Measurements from ENCODE around the gene CAMTA1.

Gene CAMTA1

DNA sequence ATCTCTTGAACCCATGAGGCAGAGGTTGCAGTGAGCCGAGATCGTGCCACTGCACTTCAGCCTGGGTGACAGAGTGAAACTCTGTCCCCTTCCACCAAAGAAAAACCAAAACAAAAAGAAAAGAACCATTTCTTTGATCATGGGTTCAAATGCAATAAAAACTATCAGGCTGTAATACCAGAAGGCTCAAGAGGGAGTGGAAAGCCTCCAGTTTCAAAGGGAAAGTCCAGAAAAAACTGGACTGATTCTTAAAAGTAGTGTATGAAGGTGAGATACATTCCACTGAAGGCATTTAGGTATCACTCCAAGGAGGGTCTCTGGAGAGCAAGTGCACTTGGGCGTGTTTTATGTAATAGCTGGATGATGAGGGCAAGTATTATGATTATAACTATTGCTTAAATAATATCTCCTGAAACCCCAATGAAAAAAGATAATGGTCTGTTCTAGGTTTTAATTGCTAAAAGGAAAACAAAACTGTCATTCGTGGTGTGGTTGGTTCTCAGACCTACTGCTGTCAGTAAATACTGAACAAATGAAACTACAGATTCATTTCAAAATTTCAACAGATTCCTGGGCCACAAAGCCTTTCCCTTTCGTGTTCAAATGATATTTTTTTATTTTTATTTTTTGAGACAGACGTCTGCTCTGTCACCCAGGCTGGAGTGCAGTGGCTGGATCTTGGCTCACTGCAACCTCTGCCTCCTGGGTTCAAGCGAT is 6.0 kb upstream of the CAMTA1 start:
- no peak for DNase-seq (ENCODE audit: low read depth)
- no peak overlapping the region for H3K4me3 ChIP-seq (ENCODE audit: low read depth, low read length)
- TF ChIP-seq, protein P1, sequence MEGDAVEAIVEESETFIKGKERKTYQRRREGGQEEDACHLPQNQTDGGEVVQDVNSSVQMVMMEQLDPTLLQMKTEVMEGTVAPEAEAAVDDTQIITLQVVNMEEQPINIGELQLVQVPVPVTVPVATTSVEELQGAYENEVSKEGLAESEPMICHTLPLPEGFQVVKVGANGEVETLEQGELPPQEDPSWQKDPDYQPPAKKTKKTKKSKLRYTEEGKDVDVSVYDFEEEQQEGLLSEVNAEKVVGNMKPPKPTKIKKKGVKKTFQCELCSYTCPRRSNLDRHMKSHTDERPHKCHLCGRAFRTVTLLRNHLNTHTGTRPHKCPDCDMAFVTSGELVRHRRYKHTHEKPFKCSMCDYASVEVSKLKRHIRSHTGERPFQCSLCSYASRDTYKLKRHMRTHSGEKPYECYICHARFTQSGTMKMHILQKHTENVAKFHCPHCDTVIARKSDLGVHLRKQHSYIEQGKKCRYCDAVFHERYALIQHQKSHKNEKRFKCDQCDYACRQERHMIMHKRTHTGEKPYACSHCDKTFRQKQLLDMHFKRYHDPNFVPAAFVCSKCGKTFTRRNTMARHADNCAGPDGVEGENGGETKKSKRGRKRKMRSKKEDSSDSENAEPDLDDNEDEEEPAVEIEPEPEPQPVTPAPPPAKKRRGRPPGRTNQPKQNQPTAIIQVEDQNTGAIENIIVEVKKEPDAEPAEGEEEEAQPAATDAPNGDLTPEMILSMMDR (IDR thresholded peaks at IDR 0.05; ENCODE audit: control insufficient read depth, extremely low read depth, insufficient read depth) = no peak

DNA sequence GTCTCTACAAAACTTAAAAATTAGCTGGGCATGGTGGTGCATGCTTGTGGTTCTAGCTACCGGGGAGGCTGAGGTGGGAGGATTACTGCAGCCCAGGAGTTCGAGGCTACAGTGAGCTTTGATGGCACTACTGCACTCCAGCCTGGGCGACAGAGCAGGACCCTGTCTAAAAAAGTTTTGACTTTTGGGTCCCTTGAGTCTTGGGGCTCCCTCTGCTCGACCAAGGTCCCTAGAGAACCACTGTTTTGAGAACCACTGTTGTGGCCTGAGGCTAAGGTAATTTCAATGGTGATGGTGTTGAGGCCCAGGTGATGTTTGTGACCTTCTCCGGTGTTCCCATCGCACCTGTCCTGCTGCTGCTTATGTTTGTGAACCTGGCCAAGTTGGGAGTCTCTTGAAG is 3.1 kb upstream of the CAMTA1 start:
- H3K4me3 ChIP-seq (ENCODE audit: low read depth, low read length) = no peak overlapping the region
- DNase-seq (ENCODE audit: low read depth) = no peak
- TF ChIP-seq, protein P1 (IDR thresholded peaks at IDR 0.05; ENCODE audit: control insufficient read depth, extremely low read depth, insufficient read depth) = no peak

DNA sequence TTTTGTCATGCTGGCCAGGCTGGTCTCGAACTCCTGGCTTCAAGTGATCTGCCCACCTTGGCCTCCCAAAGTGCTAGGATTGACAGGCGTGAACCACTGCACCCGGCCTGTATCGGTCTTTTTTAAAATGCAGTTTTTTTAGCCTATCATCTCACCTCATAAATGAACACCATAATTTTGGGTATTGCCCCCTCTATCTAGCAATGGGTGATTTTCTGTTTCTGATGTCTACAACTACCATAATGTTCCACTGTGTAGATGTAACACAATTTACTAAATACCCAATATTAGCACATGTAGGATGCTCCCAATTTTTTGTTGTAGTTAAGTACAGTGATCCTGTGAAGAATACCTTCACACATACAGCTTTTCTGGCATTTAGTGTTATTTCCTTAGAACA is 2.0 kb upstream of the CAMTA1 start:
- DNase-seq (ENCODE audit: low read depth) = no peak
- H3K4me3 ChIP-seq (ENCODE audit: low read depth, low read length) = peak overlapping the region; percentile 59
- TF ChIP-seq, protein P1 (IDR thresholded peaks at IDR 0.05; ENCODE audit: control insufficient read depth, extremely low read depth, insufficient read depth) = no peak

DNA sequence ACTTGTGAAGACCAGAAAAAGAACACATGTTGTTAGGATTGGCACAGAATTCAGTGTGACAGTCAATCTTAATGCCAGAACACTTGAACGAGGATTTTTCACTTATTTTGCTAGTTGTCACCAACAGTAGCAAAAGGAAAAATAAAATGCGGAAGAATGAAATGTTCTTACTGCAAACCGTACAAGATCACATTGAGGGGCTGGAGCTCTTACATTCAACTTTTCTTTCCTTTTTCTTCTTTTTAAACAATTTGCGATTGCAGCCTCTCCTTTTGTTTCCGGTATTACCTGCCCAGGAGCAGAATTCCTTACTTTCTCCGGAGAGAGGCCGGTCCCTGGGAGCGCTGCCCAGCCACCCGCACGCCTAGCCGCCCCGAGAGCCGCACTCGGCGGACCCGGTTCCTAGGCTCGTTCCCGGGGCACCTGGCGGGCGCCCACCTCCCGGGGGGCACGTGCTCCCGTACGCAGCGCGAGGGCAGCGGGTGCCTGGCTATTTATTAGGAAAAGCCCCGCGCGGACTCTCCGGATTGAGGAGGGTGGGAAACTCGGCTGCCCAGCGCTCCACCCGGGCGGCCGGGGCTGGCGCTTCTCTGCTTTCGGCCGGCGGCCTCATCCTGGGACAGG is 1.2 kb upstream of the CAMTA1 start:
- TF ChIP-seq, protein P1 (IDR thresholded peaks at IDR 0.05; ENCODE audit: control insufficient read depth, extremely low read depth, insufficient read depth) = no peak
- DNase-seq (ENCODE audit: low read depth) = no peak
- H3K4me3 ChIP-seq (ENCODE audit: low read depth, low read length) = peak overlapping the region; percentile 59

DNA sequence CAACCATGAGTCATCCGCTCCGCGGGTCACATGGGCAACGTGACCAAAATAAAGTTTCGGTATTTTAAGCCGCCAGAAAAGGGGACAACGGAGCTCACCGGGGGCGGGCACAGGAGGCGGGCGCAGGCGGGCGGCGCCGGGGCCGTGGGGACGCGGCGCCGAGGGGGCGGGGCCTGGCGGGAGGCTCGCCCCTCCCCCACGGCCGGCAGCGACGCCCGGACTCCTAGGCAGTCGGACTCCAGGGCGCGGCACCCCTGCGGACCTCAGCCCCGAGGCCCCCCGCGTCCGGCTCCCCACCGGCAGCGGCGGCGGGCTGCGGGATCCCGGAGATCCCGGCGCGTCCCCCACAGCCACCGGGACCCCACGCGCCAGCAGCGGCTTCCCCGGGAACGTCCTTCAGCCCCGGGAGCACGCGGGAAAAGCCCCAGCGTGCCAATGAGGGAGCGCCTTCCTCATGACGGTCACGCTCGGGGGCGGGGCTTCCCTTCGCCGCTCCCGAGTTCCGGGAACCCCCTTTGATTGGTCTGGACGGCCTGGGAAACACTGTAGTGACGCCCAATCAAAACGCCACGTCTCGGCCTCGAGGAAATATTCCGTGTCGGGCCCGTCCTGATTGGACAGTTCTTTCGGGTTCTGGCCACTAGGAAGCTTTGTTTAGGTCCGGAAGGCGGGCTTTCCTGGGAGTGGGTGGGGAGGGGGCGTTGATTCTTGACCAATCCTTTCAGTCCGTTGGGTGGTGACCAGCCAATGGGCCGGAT is 515 bp upstream of the CAMTA1 start:
- DNase-seq (ENCODE audit: low read depth) = peak; percentile 100
- TF ChIP-seq, protein P1 (IDR thresholded peaks at IDR 0.05; ENCODE audit: control insufficient read depth, extremely low read depth, insufficient read depth) = no peak

DNA sequence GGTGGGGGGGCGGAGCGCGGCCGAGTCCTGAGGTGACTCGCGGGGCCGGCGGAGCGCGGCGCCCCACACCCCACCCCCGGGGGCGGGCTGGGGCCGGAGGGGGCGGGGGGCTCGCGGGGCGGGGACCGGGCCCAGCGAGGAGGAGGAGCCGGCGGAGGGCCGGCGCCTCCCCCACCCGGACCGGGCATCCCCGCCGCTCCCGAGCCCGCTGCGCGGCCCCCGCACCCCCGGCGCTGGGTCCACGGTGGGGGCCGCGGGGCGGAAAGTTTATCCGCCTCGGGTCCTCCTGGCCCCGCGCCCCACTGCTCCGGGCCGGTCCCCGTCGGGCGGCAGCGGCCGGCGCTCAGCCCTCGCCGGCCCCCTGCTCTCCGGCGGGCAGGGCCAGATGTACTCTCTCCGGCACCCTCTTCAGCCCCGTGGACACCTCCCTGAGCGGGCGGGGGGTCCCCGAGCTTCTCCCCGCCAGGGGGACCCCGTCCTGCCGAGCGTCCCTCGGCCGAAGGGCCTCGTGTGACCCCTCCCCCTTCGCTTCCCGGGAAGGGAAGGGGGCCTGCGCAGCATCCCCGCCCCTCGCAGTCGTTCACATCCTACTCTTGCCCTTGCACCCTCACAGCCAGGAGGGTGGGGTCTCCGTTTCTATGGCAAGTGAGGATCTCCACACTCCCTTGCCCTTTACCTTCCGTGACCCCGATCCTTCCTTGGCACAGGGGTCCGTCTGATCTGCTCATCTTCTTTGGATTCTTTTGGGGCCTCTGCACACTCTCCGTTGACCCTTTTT is 663 bp downstream of the CAMTA1 start:
- TF ChIP-seq, protein P1 (IDR thresholded peaks at IDR 0.05; ENCODE audit: control insufficient read depth, extremely low read depth, insufficient read depth) = no peak
- no peak for DNase-seq (ENCODE audit: low read depth)
- peak overlapping the region; percentile 81 for H3K4me3 ChIP-seq (ENCODE audit: low read depth, low read length)

More for the DNA sequence above, 515 bp upstream of the CAMTA1 start:
- peak overlapping the region; percentile 59 for H3K4me3 ChIP-seq (ENCODE audit: low read depth, low read length)
